Liver (tissue), 9 donors: ENCODE data around the gene ST3GAL4. TPM values are rescaled to one million over a fixed set of nuclear protein-coding genes. Genes with fewer than 3 reads are reported as not detected.

Experiments used
- DNase-seq: peaks from one replicate; pipeline ENCODE4 v3.0.0-alpha.2; 2017; ENCODE audit warnings: low spot score
- H3K27ac ChIP-seq, 2 donors: one replicate each; pipeline ENCODE4 v1.7.0; 2013; ENCODE audit warnings: inconsistent platforms in 2 of 2, low read length in 2 of 2, control low read depth in 1 of 2, low read depth in 1 of 2, mild to moderate bottlenecking in 1 of 2
- H3K27me3 ChIP-seq, 4 donors: one replicate each; pipeline versions ENCODE4 v1.6.1 to v1.7.0; 2013; ENCODE audit warnings: low read length in 3 of 4, inconsistent platforms in 1 of 4, mild to moderate bottlenecking in 1 of 4, moderate library complexity in 1 of 4; ENCODE audit not compliant: control insufficient read depth in 4 of 4, insufficient read depth in 4 of 4
- H3K36me3 ChIP-seq, 4 donors: one replicate each; pipeline versions ENCODE4 v1.6.1 to v1.7.0; 2013; ENCODE audit warnings: low read length in 3 of 4, mild to moderate bottlenecking in 3 of 4, low read depth in 1 of 4, moderate library complexity in 1 of 4; ENCODE audit not compliant: control insufficient read depth in 4 of 4, insufficient read depth in 3 of 4
- H3K4me1 ChIP-seq, 4 donors: one replicate each; pipeline versions ENCODE4 v1.6.1 to v1.7.0; 2013; ENCODE audit warnings: low read length in 3 of 4, mild to moderate bottlenecking in 3 of 4, moderate library complexity in 1 of 4; ENCODE audit not compliant: control insufficient read depth in 4 of 4, insufficient read depth in 4 of 4
- H3K4me3 ChIP-seq, 3 donors: one replicate each; pipeline versions ENCODE4 v1.6.1 to v1.7.0; 2013; ENCODE audit warnings: low read length in 3 of 3, control low read depth in 1 of 3, low read depth in 1 of 3, mild to moderate bottlenecking in 1 of 3
- H3K9ac ChIP-seq, 2 donors: one replicate each; pipeline ENCODE4 v1.7.0; 2013; ENCODE audit warnings: low read length in 2 of 2, mild to moderate bottlenecking in 2 of 2, moderate library complexity in 2 of 2, control low read depth in 1 of 2, low read depth in 1 of 2
- H3K9me3 ChIP-seq, 4 donors: one replicate each; pipeline versions ENCODE4 v1.6.1 to v1.7.0; 2013; ENCODE audit warnings: low read length in 3 of 4; ENCODE audit not compliant: control insufficient read depth in 4 of 4
- EGR1 ChIP-seq, 2 donors: IDR thresholded peaks; 2 replicates each; pipeline ENCODE4 v1.6.1; 2016 to 2018; ENCODE audit warnings: antibody characterized with exemption in 2 of 2, low read depth in 2 of 2
- FOXA1 ChIP-seq: IDR thresholded peaks from 2 replicates; pipeline ENCODE4 v1.6.1; 2016; ENCODE audit warnings: antibody characterized with exemption
- FOXA2 ChIP-seq: IDR thresholded peaks from 2 replicates; pipeline ENCODE4 v1.6.1; 2016; ENCODE audit warnings: antibody characterized with exemption
- HNF4A ChIP-seq, 2 donors: conservative IDR thresholded peaks; 2 replicates each; pipeline ENCODE4 v1.6.1; 2016; ENCODE audit warnings: antibody characterized with exemption in 2 of 2, mild to moderate bottlenecking in 2 of 2
- HNF4G ChIP-seq: IDR thresholded peaks from 2 replicates; pipeline ENCODE4 v1.6.1; 2016; ENCODE audit warnings: antibody characterized with exemption
- JUND ChIP-seq, 2 donors: IDR thresholded peaks; 2 replicates each; pipeline ENCODE4 v1.6.1; 2016; ENCODE audit warnings: antibody characterized with exemption in 2 of 2
- NR2F2 ChIP-seq: IDR thresholded peaks from 2 replicates; pipeline ENCODE4 v1.6.1; 2016; ENCODE audit warnings: antibody characterized with exemption
- RAD21 ChIP-seq, 2 donors: IDR thresholded peaks; 2 replicates each; pipeline ENCODE4 v1.6.1; 2016; ENCODE audit warnings: antibody characterized with exemption in 2 of 2, mild to moderate bottlenecking in 2 of 2
- SP1 ChIP-seq: IDR thresholded peaks from 2 replicates; pipeline ENCODE4 v1.6.1; 2018; ENCODE audit warnings: antibody characterized with exemption, mild to moderate bottlenecking
- TAF1 ChIP-seq: conservative IDR thresholded peaks from 2 replicates; pipeline ENCODE4 v1.6.1; 2016; ENCODE audit warnings: antibody characterized with exemption, mild to moderate bottlenecking
- YY1 ChIP-seq: IDR thresholded peaks from 2 replicates; pipeline ENCODE4 v1.6.1; 2016; ENCODE audit warnings: antibody characterized with exemption, mild to moderate bottlenecking
- WGBS: extraction: QIAGEN DNeasy Blood & Tissue Kit; methylation state at CpG from one replicate; pipeline ENCODE4 v1.1.7; 2013; 5-methylcytosine and 5-hydroxymethylcytosine counted together
- polyA plus RNA-seq, 2 donors: library from polyadenylated mRNA; stranded (reverse) in 1 of 2; unstranded in 1 of 2; fragments of 200-250 nt in 1 of 2; fragments of >200 nt in 1 of 2; fragmentation: Nextera tagmentation in 1 of 2; extraction: Ambion mirVana in 1 of 2; gene quantifications; one replicate each; pipeline versions ENCODE4 v1.2.1 to v1.2.3, GENCODE V29; 2013 to 2015
- total RNA-seq, 2 donors: library from RNA; depleted of rRNA; stranded (reverse); fragments of >200 nt; gene quantifications; one replicate each; pipeline ENCODE4 v1.2.3, GENCODE V29; 2014
- TF ChIP-seq, protein P1 (sequence below): IDR thresholded peaks from 2 replicates; pipeline ENCODE4 v1.6.1; 2016; ENCODE audit warnings: antibody characterized with exemption
- TF ChIP-seq, protein P2 (sequence below): fragments of 150-350 bp; IDR thresholded peaks from 2 replicates; pipeline ENCODE4 v1.5.1; 2017; ENCODE audit warnings: improper control_type of control experiment, low read depth, low read length; ENCODE audit not compliant: missing input control
- TF ChIP-seq, protein P3 (sequence below): IDR thresholded peaks from 2 replicates; pipeline ENCODE4 v1.6.1; 2016; ENCODE audit warnings: antibody characterized with exemption
- TF ChIP-seq, protein P4 (sequence below): IDR thresholded peaks from 2 replicates; pipeline ENCODE4 v1.6.1; 2016; ENCODE audit warnings: antibody characterized with exemption
- TF ChIP-seq, protein P5 (sequence below): IDR thresholded peaks from 2 replicates; pipeline ENCODE4 v1.6.1; 2016; ENCODE audit warnings: antibody characterized with exemption, mild to moderate bottlenecking
- donor health status: healthy.
- donor health status: healthy.
- donor health status: healthy.
- donor health status: healthy.
- donor health status: healthy.

Gene ST3GAL4
- total and polyA plus RNA-seq, 4 donors = 4.5 to 18.4 (median 10.6) TPM

DNA sequence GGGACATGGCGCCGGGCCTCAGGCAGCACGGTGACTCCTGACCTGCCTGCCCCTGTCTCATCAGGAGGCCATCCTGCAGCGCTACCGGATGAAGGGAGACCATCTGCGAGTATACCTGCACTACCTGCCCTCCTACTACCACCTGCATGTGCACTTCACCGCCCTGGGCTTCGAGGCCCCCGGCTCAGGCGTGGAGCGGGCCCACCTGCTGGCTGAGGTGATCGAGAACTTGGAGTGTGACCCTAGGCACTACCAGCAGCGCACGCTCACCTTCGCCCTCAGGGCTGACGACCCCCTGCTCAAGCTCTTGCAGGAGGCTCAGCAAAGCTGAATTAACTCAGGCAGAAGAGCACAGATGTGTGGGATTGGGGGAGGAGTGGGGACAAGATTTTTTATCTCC, 10.2 kb upstream of the ST3GAL4 start (continued):
- TF ChIP-seq, protein P1, sequence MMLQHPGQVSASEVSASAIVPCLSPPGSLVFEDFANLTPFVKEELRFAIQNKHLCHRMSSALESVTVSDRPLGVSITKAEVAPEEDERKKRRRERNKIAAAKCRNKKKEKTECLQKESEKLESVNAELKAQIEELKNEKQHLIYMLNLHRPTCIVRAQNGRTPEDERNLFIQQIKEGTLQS = no peak
- TF ChIP-seq TAF1 = no peak

DNA sequence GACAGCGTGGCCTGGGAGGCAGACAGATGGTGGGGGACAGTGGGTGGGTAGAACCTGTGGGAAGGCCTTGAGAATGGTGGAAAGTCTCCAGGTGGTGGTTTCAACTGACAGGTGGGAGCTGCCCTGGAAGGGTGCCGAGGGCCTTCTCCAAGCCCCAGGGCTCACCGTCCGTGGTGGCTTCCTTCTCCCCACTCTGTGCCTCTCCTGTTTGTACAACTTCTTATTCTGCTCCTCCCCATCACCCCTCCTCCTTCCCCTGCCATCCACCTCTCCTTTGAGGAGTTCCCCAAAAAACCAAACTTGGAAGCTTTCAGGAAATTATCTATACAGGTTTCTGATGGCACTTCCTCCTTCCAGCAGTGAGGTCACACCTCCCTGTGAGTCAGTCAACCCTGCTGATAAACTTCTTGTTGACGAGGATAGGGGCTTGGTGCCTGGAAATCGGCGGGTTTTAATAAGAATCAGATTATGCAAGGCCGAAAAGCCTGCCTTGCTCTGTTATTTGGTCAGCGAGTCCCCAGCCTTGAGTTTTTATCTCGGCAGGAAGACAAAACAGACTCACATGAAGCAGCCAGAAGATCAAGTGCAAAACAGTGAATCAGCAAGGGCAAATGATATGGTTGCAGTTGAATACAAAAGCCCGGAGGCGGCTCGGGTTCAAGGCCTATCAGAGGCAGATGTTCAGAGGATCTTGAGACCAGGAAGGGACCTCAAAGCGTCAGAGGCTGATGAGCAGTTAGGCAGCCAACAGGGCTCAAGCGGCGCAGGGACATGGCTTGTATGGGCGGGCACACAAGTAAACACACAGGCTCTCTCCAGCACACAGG, 9.5 kb upstream of the ST3GAL4 start:
- H3K27me3 ChIP-seq = no peaks in the 10 kb centered on the region
- no peak overlapping the region for H3K4me3 ChIP-seq
- 75% methylated on average over 17 of the region's 17 CpGs for WGBS
- no peaks in the 10 kb centered on the region for H3K9me3 ChIP-seq
- peaks cover 10 to 51% (median 30%) of the 10 kb centered on the region in 4 donors for H3K36me3 ChIP-seq
- H3K9ac ChIP-seq = peak overlapping the region in 1 of 2 donors; percentile 27
- peak overlapping the region; percentile 75 to 82 for H3K27ac ChIP-seq
- TF ChIP-seq HNF4A (conservative IDR thresholded peaks at IDR 0.05) = no peak
- TF ChIP-seq, protein P2, sequence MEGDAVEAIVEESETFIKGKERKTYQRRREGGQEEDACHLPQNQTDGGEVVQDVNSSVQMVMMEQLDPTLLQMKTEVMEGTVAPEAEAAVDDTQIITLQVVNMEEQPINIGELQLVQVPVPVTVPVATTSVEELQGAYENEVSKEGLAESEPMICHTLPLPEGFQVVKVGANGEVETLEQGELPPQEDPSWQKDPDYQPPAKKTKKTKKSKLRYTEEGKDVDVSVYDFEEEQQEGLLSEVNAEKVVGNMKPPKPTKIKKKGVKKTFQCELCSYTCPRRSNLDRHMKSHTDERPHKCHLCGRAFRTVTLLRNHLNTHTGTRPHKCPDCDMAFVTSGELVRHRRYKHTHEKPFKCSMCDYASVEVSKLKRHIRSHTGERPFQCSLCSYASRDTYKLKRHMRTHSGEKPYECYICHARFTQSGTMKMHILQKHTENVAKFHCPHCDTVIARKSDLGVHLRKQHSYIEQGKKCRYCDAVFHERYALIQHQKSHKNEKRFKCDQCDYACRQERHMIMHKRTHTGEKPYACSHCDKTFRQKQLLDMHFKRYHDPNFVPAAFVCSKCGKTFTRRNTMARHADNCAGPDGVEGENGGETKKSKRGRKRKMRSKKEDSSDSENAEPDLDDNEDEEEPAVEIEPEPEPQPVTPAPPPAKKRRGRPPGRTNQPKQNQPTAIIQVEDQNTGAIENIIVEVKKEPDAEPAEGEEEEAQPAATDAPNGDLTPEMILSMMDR = no peak
- TF ChIP-seq TAF1 = no peak
- TF ChIP-seq, protein P3, sequence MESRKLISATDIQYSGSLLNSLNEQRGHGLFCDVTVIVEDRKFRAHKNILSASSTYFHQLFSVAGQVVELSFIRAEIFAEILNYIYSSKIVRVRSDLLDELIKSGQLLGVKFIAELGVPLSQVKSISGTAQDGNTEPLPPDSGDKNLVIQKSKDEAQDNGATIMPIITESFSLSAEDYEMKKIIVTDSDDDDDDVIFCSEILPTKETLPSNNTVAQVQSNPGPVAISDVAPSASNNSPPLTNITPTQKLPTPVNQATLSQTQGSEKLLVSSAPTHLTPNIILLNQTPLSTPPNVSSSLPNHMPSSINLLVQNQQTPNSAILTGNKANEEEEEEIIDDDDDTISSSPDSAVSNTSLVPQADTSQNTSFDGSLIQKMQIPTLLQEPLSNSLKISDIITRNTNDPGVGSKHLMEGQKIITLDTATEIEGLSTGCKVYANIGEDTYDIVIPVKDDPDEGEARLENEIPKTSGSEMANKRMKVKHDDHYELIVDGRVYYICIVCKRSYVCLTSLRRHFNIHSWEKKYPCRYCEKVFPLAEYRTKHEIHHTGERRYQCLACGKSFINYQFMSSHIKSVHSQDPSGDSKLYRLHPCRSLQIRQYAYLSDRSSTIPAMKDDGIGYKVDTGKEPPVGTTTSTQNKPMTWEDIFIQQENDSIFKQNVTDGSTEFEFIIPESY = no peak
- TF ChIP-seq, protein P1 = no peak
- peak in 1 of 2 donors; percentile 33 for TF ChIP-seq JUND (IDR thresholded peaks at IDR 0.05)
- no peak for TF ChIP-seq FOXA2
- peak; percentile 84 for TF ChIP-seq NR2F2
- no peak for TF ChIP-seq YY1
- TF ChIP-seq, protein P4, sequence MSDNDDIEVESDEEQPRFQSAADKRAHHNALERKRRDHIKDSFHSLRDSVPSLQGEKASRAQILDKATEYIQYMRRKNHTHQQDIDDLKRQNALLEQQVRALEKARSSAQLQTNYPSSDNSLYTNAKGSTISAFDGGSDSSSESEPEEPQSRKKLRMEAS = no peak
- TF ChIP-seq HNF4G = no peak
- peak; percentile 29 for TF ChIP-seq SP1
- peak in 1 of 2 donors; percentile 26 for TF ChIP-seq RAD21 (IDR thresholded peaks at IDR 0.05)
- TF ChIP-seq FOXA1 = no peak
- no peak for TF ChIP-seq EGR1 (IDR thresholded peaks at IDR 0.05; ENCODE audit: low read depth in 2 of 2)
- no peak for DNase-seq
- H3K4me1 ChIP-seq = peaks cover 0 to 2% (median 0%) of the 10 kb centered on the region in 4 donors

DNA sequence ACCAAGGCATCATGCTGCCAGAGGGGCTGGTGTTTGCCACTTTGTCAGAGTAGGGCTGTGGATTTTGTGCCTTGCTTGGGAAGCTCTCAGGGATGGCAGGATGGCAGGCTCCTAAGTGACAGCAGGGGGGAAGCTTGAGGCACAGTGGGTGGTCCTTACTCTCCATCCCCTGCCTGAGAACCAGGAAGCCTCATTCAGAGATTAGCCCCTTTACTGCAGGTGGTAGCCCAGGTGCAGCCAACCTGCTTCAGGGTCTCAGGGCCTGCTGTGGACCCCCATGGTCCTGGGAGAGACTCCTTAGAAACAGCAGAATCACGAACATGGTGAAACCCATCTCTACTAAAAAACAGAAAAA, 8.9 kb upstream of the ST3GAL4 start:
- Histone ChIP-seq H3K27me3 (no peaks in the 10 kb centered on the region), H3K36me3 (peaks cover 10 to 45% (median 26%) of the 10 kb centered on the region in 4 donors), H3K9ac (peak overlapping the region in 1 of 2 donors; percentile 27), H3K4me1 (peaks cover 0 to 2% (median 0%) of the 10 kb centered on the region in 4 donors), H3K4me3 (no peak overlapping the region), H3K27ac (peak overlapping the region; percentile 75 to 82), H3K9me3 (no peaks in the 10 kb centered on the region)
- DNase-seq = no peak
- WGBS = 96% methylated on average over 1 of the region's 1 CpG
- TF ChIP-seq, protein P1 = no peak
- TF ChIP-seq HNF4A (conservative IDR thresholded peaks at IDR 0.05) = no peak
- TF ChIP-seq, protein P4 = no peak
- no peak for TF ChIP-seq NR2F2
- no peak for TF ChIP-seq TAF1
- TF ChIP-seq FOXA1 = no peak
- TF ChIP-seq RAD21 (IDR thresholded peaks at IDR 0.05) = no peak
- no peak for TF ChIP-seq FOXA2
- TF ChIP-seq, protein P5, sequence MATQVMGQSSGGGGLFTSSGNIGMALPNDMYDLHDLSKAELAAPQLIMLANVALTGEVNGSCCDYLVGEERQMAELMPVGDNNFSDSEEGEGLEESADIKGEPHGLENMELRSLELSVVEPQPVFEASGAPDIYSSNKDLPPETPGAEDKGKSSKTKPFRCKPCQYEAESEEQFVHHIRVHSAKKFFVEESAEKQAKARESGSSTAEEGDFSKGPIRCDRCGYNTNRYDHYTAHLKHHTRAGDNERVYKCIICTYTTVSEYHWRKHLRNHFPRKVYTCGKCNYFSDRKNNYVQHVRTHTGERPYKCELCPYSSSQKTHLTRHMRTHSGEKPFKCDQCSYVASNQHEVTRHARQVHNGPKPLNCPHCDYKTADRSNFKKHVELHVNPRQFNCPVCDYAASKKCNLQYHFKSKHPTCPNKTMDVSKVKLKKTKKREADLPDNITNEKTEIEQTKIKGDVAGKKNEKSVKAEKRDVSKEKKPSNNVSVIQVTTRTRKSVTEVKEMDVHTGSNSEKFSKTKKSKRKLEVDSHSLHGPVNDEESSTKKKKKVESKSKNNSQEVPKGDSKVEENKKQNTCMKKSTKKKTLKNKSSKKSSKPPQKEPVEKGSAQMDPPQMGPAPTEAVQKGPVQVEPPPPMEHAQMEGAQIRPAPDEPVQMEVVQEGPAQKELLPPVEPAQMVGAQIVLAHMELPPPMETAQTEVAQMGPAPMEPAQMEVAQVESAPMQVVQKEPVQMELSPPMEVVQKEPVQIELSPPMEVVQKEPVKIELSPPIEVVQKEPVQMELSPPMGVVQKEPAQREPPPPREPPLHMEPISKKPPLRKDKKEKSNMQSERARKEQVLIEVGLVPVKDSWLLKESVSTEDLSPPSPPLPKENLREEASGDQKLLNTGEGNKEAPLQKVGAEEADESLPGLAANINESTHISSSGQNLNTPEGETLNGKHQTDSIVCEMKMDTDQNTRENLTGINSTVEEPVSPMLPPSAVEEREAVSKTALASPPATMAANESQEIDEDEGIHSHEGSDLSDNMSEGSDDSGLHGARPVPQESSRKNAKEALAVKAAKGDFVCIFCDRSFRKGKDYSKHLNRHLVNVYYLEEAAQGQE = no peak
- TF ChIP-seq, protein P3 = no peak
- TF ChIP-seq HNF4G = no peak
- TF ChIP-seq JUND (IDR thresholded peaks at IDR 0.05) = no peak
- no peak for TF ChIP-seq EGR1 (IDR thresholded peaks at IDR 0.05; ENCODE audit: low read depth in 2 of 2)
- TF ChIP-seq YY1 = no peak
- TF ChIP-seq SP1 = no peak
